Lower lobe of right lung (tissue), 2 donors: Measurements from ENCODE around the gene ATOX1. TPM values are rescaled to one million over a fixed set of nuclear protein-coding genes. Genes with fewer than 3 reads are reported as not detected.
"Not testable (repeated sequence)": the region's sequence is repeated elsewhere in the genome, so short reads cannot be mapped to it uniquely, and the experiment has no call there.

ENCODE experiments used
- ATAC-seq, 2 donors: fragments of 200-7000 bp; cut with Tn5 transposase; one replicate each; pipeline ENCODE4 v1.9.1; 2020 to 2022; ENCODE audit warnings: mild to moderate bottlenecking in 2 of 2, moderate library complexity in 2 of 2
- DNase-seq: peaks from one replicate; pipeline ENCODE4 v3.0.0-alpha.2; 2020
- H3K27ac ChIP-seq: fragments of 200-600 bp; one replicate; pipeline ENCODE4 v1.8.0; 2022
- H3K27me3 ChIP-seq: fragments of 200-600 bp; one replicate; pipeline ENCODE4 v1.8.0; 2022; ENCODE audit warnings: low read depth
- H3K36me3 ChIP-seq: fragments of 200-600 bp; one replicate; pipeline ENCODE4 v1.8.0; 2022; ENCODE audit warnings: mild to moderate bottlenecking
- H3K4me1 ChIP-seq: fragments of 200-600 bp; one replicate; pipeline ENCODE4 v1.8.0; 2022
- H3K4me3 ChIP-seq: fragments of 200-600 bp; one replicate; pipeline ENCODE4 v1.8.0; 2022; ENCODE audit warnings: mild to moderate bottlenecking
- H3K9me3 ChIP-seq: fragments of 200-600 bp; one replicate; pipeline ENCODE4 v1.8.0; 2022
- CTCF ChIP-seq: fragments of 200-600 bp; IDR thresholded peaks from one replicate; pipeline ENCODE4 v1.8.0; 2022; ENCODE audit warnings: antibody characterized with exemption, mild to moderate bottlenecking
- intact Hi-C: fragments of 100-400 bp; cut with DNase I; formaldehyde crosslinking; loops from one replicate; pipeline ENCODE4 v1.11.0; 2022
- total RNA-seq: library from RNA; stranded (reverse); fragmentation: NEBNext Ultra II Directional; extraction: Animal tissue kit (Norgen Biotek cat#: 25700); gene quantifications from one replicate; pipeline ENCODE4 v1.2.1, GENCODE V29; 2021
- donor health status: DM: no; HTN: yes; CAD: no; lungs with severe emphysema.

ATOX1 gene
- total RNA-seq, 1 donor from 2014 or later = 68.2 TPM

GRCh38 chr5:151703780-151704179, 54.7 kb downstream of the ATOX1 start:
- H3K9me3 ChIP-seq = no peaks in the 10 kb centered on the region
- H3K27me3 ChIP-seq = no peaks in the 10 kb centered on the region
- DNase-seq = no peak
- no peak for TF ChIP-seq CTCF
- intact Hi-C loops = no loop called here
- ATAC-seq = no peak
- no peak overlapping the region for H3K27ac ChIP-seq
- H3K4me1 ChIP-seq = peaks cover 8% of the 10 kb centered on the region
- no peaks in the 10 kb centered on the region for H3K36me3 ChIP-seq
- H3K4me3 ChIP-seq = no peak overlapping the region

- Histone ChIP-seq H3K4me3 (no peak overlapping the region), H3K9me3 (no peaks in the 10 kb centered on the region), H3K27ac (no peak overlapping the region), H3K36me3 (no peaks in the 10 kb centered on the region), H3K4me1 (peaks cover 7% of the 10 kb centered on the region), H3K27me3 (no peaks in the 10 kb centered on the region)
- ATAC-seq (no peak), DNase-seq (no peak)
- TF ChIP-seq CTCF = no peak
- intact Hi-C loops = no loop called here
Observed at GRCh38 chr5:151703227-151703626, 55.2 kb downstream of the ATOX1 start.

DNA sequence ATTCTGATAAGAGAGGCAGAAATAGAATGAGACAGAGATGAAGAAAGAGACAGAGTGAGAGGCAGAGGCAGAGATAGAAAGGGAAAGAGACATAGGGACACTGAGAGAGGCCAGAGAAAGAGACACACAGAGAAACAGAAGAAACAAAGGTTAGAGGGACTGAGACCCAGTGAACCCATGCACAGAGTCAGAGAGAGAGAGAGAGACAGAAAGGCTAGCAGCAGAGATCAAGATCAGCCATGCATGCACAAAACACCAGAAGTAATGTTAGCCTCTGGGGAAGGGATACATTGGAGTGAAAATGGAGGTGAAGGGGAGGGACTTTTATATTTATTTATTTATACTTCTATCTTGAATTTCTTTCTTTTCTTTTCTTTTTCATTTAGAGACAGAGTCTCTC, 57.6 kb downstream of the ATOX1 start:
- no peaks in the 10 kb centered on the region for H3K27me3 ChIP-seq
- no peaks in the 10 kb centered on the region for H3K9me3 ChIP-seq
- TF ChIP-seq CTCF = no peak
- no peaks in the 10 kb centered on the region for H3K4me1 ChIP-seq
- H3K36me3 ChIP-seq = no peaks in the 10 kb centered on the region
- no peak overlapping the region for H3K27ac ChIP-seq
- intact Hi-C loops = no loop called here
- DNase-seq (no peak), ATAC-seq (no peak)
- no peak overlapping the region for H3K4me3 ChIP-seq

DNA sequence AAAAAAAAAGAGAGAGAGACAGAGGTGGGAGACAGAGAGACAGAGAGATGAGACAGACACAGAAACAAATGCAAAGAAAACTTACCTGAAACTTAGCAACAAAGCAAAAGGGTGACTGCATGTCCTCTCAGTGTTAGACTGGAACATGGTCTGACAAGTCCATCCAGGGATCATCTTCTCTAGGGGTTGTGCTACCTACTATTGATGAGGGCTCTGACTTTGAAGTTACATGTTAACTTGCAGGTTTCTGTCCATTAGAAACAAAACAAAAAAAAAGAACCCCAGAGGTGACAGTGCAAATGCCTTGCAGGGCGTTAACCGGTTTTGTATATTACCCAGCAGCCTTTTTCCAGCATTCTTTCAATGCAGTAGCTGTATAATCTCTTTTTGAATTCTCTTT, 58.1 kb downstream of the ATOX1 start:
- H3K4me3 ChIP-seq = no peak overlapping the region
- no peak overlapping the region for H3K27ac ChIP-seq
- H3K27me3 ChIP-seq = no peaks in the 10 kb centered on the region
- TF ChIP-seq CTCF = no peak
- intact Hi-C loops = no loop called here
- H3K9me3 ChIP-seq = no peaks in the 10 kb centered on the region
- H3K4me1 ChIP-seq = no peaks in the 10 kb centered on the region
- no peaks in the 10 kb centered on the region for H3K36me3 ChIP-seq
- ATAC-seq (no peak), DNase-seq (no peak)

DNA sequence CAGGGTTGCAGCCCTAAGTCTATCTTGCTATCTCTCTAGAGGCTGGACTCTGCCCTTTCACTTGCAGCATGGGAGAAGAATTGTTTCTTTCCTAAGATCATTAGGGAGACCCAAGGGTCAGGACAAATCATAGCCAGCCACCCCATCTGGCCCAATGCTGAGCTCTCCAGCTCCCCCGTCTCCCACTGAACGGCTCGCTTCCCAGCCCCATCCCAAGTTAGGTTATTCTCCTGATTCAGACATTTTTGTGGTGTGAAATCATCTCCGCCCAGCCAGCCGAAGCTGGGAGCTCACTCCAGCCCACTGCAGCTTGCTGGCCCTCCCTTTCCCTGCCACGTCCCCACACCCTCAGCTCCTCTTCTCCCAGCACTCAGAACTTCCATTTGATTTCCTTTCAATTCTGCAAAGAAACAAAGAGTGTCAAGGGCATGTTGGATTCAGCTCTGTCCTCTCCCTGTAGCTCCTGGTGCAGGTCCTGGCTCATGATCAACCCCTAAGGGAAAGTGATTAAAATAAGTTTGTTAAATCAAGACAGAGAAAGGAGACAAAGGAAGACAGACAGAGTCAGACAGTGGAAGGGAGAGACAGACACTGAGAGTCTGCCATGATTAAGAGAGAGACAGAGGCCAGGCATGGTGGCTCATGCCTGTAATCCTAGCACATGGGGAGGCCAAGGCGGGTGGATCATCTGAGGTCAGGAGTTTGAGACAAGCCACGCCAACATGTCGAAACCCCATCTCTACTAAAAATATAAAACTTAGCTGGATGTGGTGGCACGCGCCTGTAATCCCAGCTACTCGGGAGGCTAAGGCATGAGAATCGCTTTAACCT, 59.1 kb downstream of the ATOX1 start:
- H3K9me3 ChIP-seq = no peaks in the 10 kb centered on the region
- no peaks in the 10 kb centered on the region for H3K27me3 ChIP-seq
- H3K36me3 ChIP-seq = no peaks in the 10 kb centered on the region
- DNase-seq (no peak), ATAC-seq (peak; percentile 65 to 81)
- peak overlapping the region; percentile 76 for H3K27ac ChIP-seq
- intact Hi-C loops = no loop called here
- no peak for TF ChIP-seq CTCF
- no peak overlapping the region for H3K4me3 ChIP-seq
- H3K4me1 ChIP-seq = no peaks in the 10 kb centered on the region

DNA sequence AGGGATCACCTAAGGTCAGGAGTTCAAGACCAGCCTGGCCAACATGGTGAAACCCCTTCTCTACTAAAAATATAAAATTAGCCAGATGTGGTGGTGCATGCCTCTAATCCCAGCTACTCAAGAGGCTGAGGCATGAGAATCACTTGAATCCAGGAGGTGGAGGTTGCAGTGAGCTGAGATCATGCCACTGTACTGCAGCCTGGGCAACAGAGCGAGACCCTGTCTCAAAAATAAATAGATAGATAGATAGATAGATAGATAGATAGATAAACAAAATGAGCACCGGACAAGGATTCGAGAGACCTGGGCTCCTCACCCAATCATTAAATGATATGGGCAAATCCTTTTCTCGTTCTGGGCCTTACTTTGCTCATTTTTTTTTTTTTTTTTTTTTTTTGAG, 60.4 kb downstream of the ATOX1 start:
- H3K36me3 ChIP-seq, H3K27me3 ChIP-seq, H3K4me3 ChIP-seq, H3K4me1 ChIP-seq, DNase-seq, H3K9me3 ChIP-seq, intact Hi-C loops, ATAC-seq: not testable (repeated sequence)
- peak overlapping the region; percentile 76 for H3K27ac ChIP-seq
